Measurements from ENCODE around the gene RBM15.

Gene RBM15

GRCh38 chr1:110336300-110337039, 2.7 kb upstream of the RBM15 start:
- peak overlapping the region; percentile 81 for H3K4me3 ChIP-seq (ENCODE audit: low read depth, low read length)
- DNase-seq (ENCODE audit: low read depth): no peak
- no peak for TF ChIP-seq MYC (IDR thresholded peaks at IDR 0.05; ENCODE audit: low read depth, low read length)
- TF ChIP-seq, protein P1, sequence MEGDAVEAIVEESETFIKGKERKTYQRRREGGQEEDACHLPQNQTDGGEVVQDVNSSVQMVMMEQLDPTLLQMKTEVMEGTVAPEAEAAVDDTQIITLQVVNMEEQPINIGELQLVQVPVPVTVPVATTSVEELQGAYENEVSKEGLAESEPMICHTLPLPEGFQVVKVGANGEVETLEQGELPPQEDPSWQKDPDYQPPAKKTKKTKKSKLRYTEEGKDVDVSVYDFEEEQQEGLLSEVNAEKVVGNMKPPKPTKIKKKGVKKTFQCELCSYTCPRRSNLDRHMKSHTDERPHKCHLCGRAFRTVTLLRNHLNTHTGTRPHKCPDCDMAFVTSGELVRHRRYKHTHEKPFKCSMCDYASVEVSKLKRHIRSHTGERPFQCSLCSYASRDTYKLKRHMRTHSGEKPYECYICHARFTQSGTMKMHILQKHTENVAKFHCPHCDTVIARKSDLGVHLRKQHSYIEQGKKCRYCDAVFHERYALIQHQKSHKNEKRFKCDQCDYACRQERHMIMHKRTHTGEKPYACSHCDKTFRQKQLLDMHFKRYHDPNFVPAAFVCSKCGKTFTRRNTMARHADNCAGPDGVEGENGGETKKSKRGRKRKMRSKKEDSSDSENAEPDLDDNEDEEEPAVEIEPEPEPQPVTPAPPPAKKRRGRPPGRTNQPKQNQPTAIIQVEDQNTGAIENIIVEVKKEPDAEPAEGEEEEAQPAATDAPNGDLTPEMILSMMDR (IDR thresholded peaks at IDR 0.05; ENCODE audit: low read depth, low read length): no peak
- TF ChIP-seq, protein P2, sequence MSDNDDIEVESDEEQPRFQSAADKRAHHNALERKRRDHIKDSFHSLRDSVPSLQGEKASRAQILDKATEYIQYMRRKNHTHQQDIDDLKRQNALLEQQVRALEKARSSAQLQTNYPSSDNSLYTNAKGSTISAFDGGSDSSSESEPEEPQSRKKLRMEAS (IDR thresholded peaks at IDR 0.05; ENCODE audit: low read depth, low read length): no peak
- no peak for TF ChIP-seq POLR2A (IDR thresholded peaks at IDR 0.05; ENCODE audit: extremely low read depth, insufficient read length)

DNA sequence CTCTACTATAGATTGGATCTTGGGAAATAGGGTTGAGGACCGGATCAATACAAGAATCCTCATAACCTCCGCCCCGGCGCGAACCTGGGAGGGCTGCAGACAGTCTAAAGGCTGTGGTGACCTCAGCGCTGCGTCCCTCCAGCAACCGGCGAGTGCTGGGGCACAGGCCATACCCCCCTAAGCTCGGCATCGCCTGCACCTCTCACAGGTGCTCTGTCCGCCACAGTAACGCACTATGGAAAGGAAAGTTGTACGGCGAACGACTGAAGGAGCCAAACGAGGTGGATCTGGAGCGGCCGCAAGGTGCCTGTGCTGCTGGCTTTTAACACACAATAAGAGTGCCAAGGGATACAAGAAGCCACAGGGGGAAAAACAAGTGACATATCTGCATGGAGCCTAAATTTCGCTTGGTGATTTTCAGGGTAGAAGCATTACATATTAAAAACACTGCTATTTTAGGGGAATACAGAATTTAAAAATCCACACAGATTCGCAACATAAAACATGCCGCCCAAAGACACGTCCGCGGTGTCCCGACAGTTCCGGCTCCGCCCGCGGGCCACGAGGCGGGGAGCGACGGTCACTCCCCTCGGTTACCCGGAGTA, 1.4 kb upstream of the RBM15 start:
- DNase-seq (ENCODE audit: low read depth): peak; percentile 66
- H3K4me3 ChIP-seq (ENCODE audit: low read depth, low read length): peak overlapping the region; percentile 81
- TF ChIP-seq, protein P2 (IDR thresholded peaks at IDR 0.05; ENCODE audit: low read depth, low read length): peak; percentile 85
- TF ChIP-seq, protein P1 (IDR thresholded peaks at IDR 0.05; ENCODE audit: low read depth, low read length): no peak
- peak; percentile 92 for TF ChIP-seq MYC (IDR thresholded peaks at IDR 0.05; ENCODE audit: low read depth, low read length)

DNA sequence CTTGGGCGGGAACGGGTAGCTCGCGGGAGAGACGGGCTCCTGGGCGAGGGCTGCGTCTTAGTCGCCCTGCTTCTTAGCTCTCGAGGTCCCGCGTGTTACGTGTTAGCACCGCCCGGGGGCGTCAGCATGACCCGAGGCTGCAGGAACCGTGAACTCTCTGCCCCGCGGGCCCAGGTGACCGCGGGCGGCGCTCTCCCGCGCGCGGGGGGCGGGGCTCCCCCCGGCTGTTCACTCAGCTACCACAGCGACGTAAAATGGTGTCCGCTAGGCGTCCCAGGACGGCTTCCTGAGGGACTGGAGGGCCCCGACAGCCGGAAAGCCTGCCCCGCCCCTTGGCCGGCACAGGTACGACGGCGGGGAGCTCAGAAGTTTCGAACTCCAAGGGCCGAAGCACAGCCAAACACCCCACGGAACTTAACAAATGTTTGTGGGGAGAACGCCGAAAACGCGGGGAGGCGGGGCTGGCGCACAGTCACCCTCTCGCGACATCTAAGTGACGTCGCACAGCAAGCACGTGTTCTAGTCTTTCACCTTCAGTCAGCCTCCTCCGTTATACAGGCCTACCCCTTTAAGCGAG, 780 bp upstream of the RBM15 start:
- peak; percentile 93 for DNase-seq (ENCODE audit: low read depth)
- H3K4me3 ChIP-seq (ENCODE audit: low read depth, low read length): peak overlapping the region; percentile 81
- TF ChIP-seq, protein P1 (IDR thresholded peaks at IDR 0.05; ENCODE audit: low read depth, low read length): peak; percentile 30
- TF ChIP-seq MYC (IDR thresholded peaks at IDR 0.05; ENCODE audit: low read depth, low read length): peak; percentile 98
- TF ChIP-seq, protein P2 (IDR thresholded peaks at IDR 0.05; ENCODE audit: low read depth, low read length): peak; percentile 100
- TF ChIP-seq POLR2A (IDR thresholded peaks at IDR 0.05; ENCODE audit: extremely low read depth, insufficient read length): peak; percentile 73

DNA sequence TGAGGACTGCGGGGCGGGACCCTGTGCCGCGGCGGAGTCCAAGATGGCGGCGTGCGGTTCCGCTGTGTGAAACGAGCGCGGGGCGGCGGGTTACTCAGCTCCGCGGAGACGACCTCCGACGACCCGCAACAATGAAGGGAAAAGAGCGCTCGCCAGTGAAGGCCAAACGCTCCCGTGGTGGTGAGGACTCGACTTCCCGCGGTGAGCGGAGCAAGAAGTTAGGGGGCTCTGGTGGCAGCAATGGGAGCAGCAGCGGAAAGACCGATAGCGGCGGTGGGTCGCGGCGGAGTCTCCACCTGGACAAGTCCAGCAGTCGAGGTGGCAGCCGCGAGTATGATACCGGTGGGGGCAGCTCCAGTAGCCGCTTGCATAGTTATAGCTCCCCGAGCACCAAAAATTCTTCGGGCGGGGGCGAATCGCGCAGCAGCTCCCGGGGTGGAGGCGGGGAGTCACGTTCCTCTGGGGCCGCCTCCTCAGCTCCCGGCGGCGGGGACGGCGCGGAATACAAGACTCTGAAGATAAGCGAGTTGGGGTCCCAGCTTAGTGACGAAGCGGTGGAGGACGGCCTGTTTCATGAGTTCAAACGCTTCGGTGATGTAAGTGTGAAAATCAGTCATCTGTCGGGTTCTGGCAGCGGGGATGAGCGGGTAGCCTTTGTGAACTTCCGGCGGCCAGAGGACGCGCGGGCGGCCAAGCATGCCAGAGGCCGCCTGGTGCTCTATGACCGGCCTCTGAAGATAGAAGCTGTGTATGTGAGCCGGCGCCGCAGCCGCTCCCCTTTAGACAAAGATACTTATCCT, 430 bp downstream of the RBM15 start:
- peak overlapping the region; percentile 81 for H3K4me3 ChIP-seq (ENCODE audit: low read depth, low read length)
- TF ChIP-seq, protein P2 (IDR thresholded peaks at IDR 0.05; ENCODE audit: low read depth, low read length): no peak; the same call in 1 of the 2 replicates
- TF ChIP-seq POLR2A (IDR thresholded peaks at IDR 0.05; ENCODE audit: extremely low read depth, insufficient read length) (peak; percentile 91), MYC (IDR thresholded peaks at IDR 0.05; ENCODE audit: low read depth, low read length) (peak; percentile 34; the same call in 1 of the 2 replicates)
- TF ChIP-seq, protein P1 (IDR thresholded peaks at IDR 0.05; ENCODE audit: low read depth, low read length): no peak
- DNase-seq (ENCODE audit: low read depth): peak; percentile 60

GRCh38 chr1:110340207-110340468, 961 bp downstream of the RBM15 start:
- DNase-seq (ENCODE audit: low read depth): no peak
- TF ChIP-seq MYC (IDR thresholded peaks at IDR 0.05; ENCODE audit: low read depth, low read length): no peak
- TF ChIP-seq, protein P1 (IDR thresholded peaks at IDR 0.05; ENCODE audit: low read depth, low read length): no peak
- TF ChIP-seq, protein P2 (IDR thresholded peaks at IDR 0.05; ENCODE audit: low read depth, low read length): no peak
- no peak for TF ChIP-seq POLR2A (IDR thresholded peaks at IDR 0.05; ENCODE audit: extremely low read depth, insufficient read length)
- H3K4me3 ChIP-seq (ENCODE audit: low read depth, low read length): peak overlapping the region; percentile 81

Measured in NB4 (cell line).